ENCODE results near the gene NIF3L1.

The NIF3L1 gene

DNA sequence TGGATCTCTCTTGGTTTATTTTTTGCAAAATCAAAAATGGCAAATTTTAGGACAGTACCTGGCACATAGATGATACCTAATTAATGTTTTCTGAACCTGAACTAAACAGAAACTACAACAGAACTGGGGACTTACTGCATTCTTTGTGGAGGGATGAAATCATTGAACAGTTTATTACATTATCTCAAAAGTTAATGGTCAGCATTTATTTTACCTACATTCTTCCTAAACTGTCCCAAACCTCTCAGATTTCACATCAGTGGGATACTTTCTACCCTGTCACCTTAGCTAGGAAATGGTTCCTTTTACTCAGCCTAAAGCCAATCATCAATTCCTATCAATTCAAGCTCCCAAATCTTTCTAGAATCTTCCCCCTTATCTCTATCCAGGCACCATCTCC, 10.3 kb downstream of the NIF3L1 start:
- TF ChIP-seq EZH2 (IDR thresholded peaks at IDR 0.05; ENCODE audit: borderline replicate concordance, low read length): no peak
- TF ChIP-seq, protein P1, sequence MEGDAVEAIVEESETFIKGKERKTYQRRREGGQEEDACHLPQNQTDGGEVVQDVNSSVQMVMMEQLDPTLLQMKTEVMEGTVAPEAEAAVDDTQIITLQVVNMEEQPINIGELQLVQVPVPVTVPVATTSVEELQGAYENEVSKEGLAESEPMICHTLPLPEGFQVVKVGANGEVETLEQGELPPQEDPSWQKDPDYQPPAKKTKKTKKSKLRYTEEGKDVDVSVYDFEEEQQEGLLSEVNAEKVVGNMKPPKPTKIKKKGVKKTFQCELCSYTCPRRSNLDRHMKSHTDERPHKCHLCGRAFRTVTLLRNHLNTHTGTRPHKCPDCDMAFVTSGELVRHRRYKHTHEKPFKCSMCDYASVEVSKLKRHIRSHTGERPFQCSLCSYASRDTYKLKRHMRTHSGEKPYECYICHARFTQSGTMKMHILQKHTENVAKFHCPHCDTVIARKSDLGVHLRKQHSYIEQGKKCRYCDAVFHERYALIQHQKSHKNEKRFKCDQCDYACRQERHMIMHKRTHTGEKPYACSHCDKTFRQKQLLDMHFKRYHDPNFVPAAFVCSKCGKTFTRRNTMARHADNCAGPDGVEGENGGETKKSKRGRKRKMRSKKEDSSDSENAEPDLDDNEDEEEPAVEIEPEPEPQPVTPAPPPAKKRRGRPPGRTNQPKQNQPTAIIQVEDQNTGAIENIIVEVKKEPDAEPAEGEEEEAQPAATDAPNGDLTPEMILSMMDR (IDR thresholded peaks at IDR 0.05; ENCODE audit: low read length): no peak
- Histone ChIP-seq H4K20me1 (ENCODE audit: insufficient read depth, low read length) (no peaks in the 10 kb centered on the region), H3F3A (ENCODE audit: insufficient read depth, low read length) (no peaks in the 10 kb centered on the region; the same call in 1 of the 2 replicates), H3K9me3 (ENCODE audit: low read length) (no peaks in the 10 kb centered on the region), H3K36me3 (ENCODE audit: insufficient read depth, low read length) (peaks cover 84% of the 10 kb centered on the region), H3K4me2 (ENCODE audit: low read length) (no peak overlapping the region), H3K4me3 (ENCODE audit: low read depth, low read length, poor library complexity, severe bottlenecking) (no peak overlapping the region), H3K4me1 (ENCODE audit: insufficient read depth, low read length, severe bottlenecking) (no peaks in the 10 kb centered on the region), H3K27ac (ENCODE audit: low read depth, low read length, poor library complexity, severe bottlenecking) (no peak overlapping the region), H3K79me2 (ENCODE audit: insufficient read depth, low read length) (no peaks in the 10 kb centered on the region), H3K9me2 (ENCODE audit: low read depth, low read length) (no peaks in the 10 kb centered on the region), H3K27me3 (ENCODE audit: insufficient read depth, low read length) (no peaks in the 10 kb centered on the region), H2AFZ (ENCODE audit: low read length) (no peak overlapping the region), H3K9ac (ENCODE audit: low read length) (no peak overlapping the region)

DNA sequence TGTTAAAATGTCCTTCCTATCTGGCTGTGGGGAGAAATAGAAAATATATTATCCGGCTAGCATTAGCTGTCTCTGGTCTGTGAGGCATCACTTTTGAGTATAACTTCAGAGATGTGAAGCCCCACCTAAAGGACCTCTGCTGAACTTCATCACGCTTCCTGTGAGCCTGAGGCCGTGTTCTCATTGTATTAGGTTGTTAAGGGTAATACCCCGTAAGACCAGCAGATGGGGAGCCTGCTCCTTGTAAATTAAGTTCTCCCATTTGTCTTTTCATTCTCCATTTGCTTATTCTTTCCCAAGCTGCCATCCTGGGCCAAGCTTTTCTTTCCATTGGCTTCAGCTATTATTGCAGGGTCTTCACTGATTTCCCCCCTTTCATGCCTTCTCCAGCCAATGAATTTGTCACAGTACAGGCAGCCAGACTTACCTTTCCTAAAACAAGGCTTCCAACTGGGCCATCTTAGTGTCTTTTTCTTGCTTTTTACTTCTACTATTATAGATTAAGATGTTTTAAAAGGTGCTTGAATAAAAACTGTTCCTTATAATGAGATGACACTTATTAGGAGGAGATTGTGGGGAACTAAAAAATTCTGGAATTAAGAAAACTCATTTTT, 12.4 kb downstream of the NIF3L1 start:
- no peak for TF ChIP-seq EZH2 (IDR thresholded peaks at IDR 0.05; ENCODE audit: borderline replicate concordance, low read length)
- TF ChIP-seq, protein P1 (IDR thresholded peaks at IDR 0.05; ENCODE audit: low read length): peak; percentile 88
- Histone ChIP-seq H3K36me3 (ENCODE audit: insufficient read depth, low read length) (peaks cover 75% of the 10 kb centered on the region), H3F3A (ENCODE audit: insufficient read depth, low read length) (no peaks in the 10 kb centered on the region; the same call in 1 of the 2 replicates), H4K20me1 (ENCODE audit: insufficient read depth, low read length) (no peaks in the 10 kb centered on the region), H3K4me1 (ENCODE audit: insufficient read depth, low read length, severe bottlenecking) (no peaks in the 10 kb centered on the region), H3K4me3 (ENCODE audit: low read depth, low read length, poor library complexity, severe bottlenecking) (no peak overlapping the region), H3K79me2 (ENCODE audit: insufficient read depth, low read length) (no peaks in the 10 kb centered on the region), H2AFZ (ENCODE audit: low read length) (no peak overlapping the region), H3K27me3 (ENCODE audit: insufficient read depth, low read length) (no peaks in the 10 kb centered on the region), H3K4me2 (ENCODE audit: low read length) (no peak overlapping the region), H3K9me3 (ENCODE audit: low read length) (no peaks in the 10 kb centered on the region), H3K9me2 (ENCODE audit: low read depth, low read length) (no peaks in the 10 kb centered on the region), H3K9ac (ENCODE audit: low read length) (no peak overlapping the region), H3K27ac (ENCODE audit: low read depth, low read length, poor library complexity, severe bottlenecking) (no peak overlapping the region)

DNA sequence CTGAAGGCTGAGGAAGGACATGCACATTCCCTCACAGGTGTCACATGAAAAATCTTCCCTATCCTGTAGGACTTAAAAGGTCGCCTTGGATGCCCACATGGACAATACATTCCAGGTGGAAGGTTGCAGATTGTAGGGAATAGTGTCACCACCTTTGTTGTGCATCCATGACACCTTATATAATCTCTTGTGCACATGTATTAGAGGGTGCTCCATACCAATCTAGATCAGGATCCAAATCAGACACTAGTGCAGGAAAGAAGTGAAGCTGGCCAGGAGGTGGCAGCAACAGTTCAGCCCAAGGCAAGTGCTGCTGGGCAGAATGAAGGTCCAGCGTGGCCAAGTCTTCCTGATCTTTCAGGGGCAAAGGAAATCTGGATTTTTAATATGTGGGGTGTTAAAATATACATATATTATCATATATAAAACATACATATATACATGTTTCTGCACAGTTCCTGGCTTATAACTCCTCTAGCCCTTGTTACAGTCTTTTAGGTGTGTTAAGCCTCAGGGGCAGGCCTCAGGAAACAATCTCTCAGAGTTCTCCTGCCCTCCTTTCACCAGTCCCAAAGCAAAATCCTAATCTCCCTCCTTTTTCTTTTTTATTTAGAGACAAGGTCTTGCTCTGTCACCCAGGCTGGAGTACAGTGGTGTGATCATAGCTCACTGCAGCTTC, 16.6 kb downstream of the NIF3L1 start:
- no peak overlapping the region for H3K9ac ChIP-seq (ENCODE audit: low read length)
- H3K9me2 ChIP-seq (ENCODE audit: low read depth, low read length): no peaks in the 10 kb centered on the region
- H3K4me2 ChIP-seq (ENCODE audit: low read length): no peak overlapping the region
- H3K27me3 ChIP-seq (ENCODE audit: insufficient read depth, low read length): no peaks in the 10 kb centered on the region
- H3F3A ChIP-seq (ENCODE audit: insufficient read depth, low read length): no peaks in the 10 kb centered on the region; the same call in 1 of the 2 replicates
- H3K79me2 ChIP-seq (ENCODE audit: insufficient read depth, low read length): no peaks in the 10 kb centered on the region
- H3K9me3 ChIP-seq (ENCODE audit: low read length): no peaks in the 10 kb centered on the region
- H4K20me1 ChIP-seq (ENCODE audit: insufficient read depth, low read length): no peaks in the 10 kb centered on the region
- peaks cover 52% of the 10 kb centered on the region for H3K36me3 ChIP-seq (ENCODE audit: insufficient read depth, low read length)
- H3K4me1 ChIP-seq (ENCODE audit: insufficient read depth, low read length, severe bottlenecking): no peaks in the 10 kb centered on the region
- H2AFZ ChIP-seq (ENCODE audit: low read length): no peak overlapping the region
- TF ChIP-seq EZH2 (IDR thresholded peaks at IDR 0.05; ENCODE audit: borderline replicate concordance, low read length): no peak
- TF ChIP-seq, protein P1 (IDR thresholded peaks at IDR 0.05; ENCODE audit: low read length): peak; percentile 75
- no peak overlapping the region for H3K4me3 ChIP-seq (ENCODE audit: low read depth, low read length, poor library complexity, severe bottlenecking)
- no peak overlapping the region for H3K27ac ChIP-seq (ENCODE audit: low read depth, low read length, poor library complexity, severe bottlenecking)
